ENCODE measurements around the gene MAST4.

Gene MAST4

DNA sequence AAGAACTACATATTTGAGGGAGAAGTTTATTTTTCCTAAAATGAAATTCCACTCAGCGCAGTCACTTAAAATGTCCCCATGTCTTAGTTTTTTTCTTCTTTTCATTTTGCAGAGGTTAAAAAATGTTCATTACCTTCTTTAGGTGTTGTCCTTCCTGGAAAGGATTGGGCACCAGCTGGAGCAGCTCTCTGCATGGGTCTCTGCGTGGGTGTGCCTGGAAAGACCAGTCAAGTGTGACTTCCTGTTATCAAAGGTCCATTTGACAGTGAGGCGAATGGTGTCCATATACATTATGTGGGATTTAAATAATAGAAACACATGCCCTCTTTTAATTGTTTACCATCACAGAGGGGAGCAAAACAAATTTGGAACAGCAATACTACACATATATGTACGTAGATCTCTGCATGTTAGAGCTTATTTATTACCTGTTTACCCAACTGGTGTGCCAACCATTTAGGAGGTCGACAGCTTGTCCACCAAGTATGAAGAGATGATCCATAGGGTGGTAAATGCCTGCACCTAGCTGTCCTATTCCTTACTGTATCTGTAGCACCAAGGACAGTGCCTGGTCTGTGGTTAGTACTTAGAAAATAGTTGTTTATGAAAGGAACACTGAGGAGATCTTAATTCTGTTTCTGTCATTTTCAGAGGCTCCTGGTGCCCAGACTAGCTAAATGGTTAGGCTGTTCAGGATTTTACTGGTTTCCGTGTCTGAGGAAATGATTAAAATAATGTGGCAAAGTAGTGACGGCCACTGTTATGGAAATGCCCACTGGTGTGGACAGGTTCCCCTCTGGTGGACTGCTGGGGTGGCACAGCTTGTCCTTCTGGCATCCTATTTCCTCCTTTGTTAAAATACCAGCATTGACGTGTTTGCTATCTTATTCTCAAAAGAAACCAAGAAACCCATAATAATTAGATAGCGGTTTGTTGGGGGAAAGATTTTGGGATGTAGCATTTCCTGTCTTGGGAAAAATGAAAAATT is 200.4 kb downstream of the MAST4 start:
- no peak for DNase-seq (ENCODE audit: extremely low read depth, insufficient read length)
- Histone ChIP-seq H3K4me3 (replicated peaks; ENCODE audit: low read depth, low read length) (no peak overlapping the region), H3K27me3 (replicated peaks; ENCODE audit: control insufficient read depth, insufficient read depth, low read length) (no peaks in the 10 kb centered on the region; the same call in 1 of the 2 replicates), H3K36me3 (ENCODE audit: control insufficient read depth, insufficient read depth, low read length) (no peaks in the 10 kb centered on the region)
- TF ChIP-seq CTCF (IDR thresholded peaks at IDR 0.05; ENCODE audit: insufficient read depth, low read length, poor library complexity, severe bottlenecking), result no peak

DNA sequence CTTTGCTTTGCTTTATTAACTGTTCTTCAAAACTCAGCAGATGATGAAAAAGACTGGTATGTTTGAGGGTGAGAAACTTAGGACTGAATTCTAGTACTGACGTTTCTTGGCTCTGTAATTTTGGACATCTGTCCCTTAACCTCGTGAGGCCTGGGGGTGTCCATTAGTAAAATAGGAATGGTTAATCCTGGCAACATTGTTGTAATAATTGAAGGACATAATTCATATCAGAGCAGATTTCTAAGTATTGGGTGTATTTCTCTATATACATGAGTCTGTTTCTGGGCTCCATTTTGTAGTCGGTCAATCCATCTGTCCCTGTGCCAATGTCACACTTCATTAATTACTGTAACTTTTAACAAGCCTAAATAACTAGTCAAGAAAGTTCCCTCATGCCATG is 206.7 kb downstream of the MAST4 start:
- TF ChIP-seq CTCF (IDR thresholded peaks at IDR 0.05; ENCODE audit: insufficient read depth, low read length, poor library complexity, severe bottlenecking), result no peak
- Histone ChIP-seq H3K4me3 (replicated peaks; ENCODE audit: low read depth, low read length) (no peak overlapping the region), H3K27me3 (replicated peaks; ENCODE audit: control insufficient read depth, insufficient read depth, low read length) (no peaks in the 10 kb centered on the region; the same call in 1 of the 2 replicates), H3K36me3 (ENCODE audit: control insufficient read depth, insufficient read depth, low read length) (no peaks in the 10 kb centered on the region)
- DNase-seq (ENCODE audit: extremely low read depth, insufficient read length), result no peak

DNA sequence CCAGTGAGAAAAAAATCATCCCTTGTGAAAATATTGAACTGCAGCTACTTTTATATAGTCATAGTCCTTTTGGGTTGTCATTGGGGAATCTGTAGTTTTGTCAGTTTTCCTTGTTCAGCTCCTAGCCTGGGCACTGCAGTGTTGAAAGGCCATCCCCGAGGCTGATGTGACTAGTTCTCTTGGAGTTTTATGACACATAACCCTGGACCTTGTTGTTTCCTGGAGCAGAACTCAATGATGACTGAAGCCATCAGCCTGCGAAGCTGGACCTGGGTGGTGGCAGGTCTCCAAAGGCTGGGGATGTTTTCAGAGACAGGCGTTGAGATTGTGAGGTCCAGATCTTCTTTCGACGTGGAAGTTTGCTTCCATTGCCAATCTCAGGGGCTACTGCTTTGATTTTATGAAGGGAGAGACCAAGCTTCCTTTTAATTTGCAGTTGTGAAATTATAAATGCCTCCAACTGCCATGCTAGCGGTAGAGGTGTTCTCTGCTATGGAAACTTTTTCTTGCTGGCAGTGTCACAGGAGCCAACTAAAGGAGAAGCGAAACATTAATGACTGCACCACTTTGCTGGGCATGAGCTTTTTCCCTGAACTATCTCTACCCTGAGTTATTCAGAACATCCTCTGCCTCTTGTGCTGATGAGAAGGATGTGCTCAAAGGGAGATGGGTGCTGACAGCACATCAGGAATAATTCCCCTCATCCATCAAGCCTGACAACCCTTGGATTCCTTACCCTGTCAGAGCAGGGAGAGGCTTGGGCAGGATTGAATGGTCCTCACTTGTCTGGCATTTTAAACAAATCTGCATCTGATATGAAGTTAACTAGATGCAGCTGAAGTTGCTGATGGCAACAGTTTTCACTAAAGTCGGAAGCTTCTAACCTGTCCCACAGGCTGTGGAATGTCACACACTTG is 209.6 kb downstream of the MAST4 start:
- no peaks in the 10 kb centered on the region; the same call in 1 of the 2 replicates for H3K27me3 ChIP-seq (replicated peaks; ENCODE audit: control insufficient read depth, insufficient read depth, low read length)
- no peak overlapping the region for H3K4me3 ChIP-seq (replicated peaks; ENCODE audit: low read depth, low read length)
- DNase-seq (ENCODE audit: extremely low read depth, insufficient read length), result no peak
- TF ChIP-seq CTCF (IDR thresholded peaks at IDR 0.05; ENCODE audit: insufficient read depth, low read length, poor library complexity, severe bottlenecking), result no peak
- no peaks in the 10 kb centered on the region for H3K36me3 ChIP-seq (ENCODE audit: control insufficient read depth, insufficient read depth, low read length)

- Histone ChIP-seq H3K4me3 (replicated peaks; ENCODE audit: low read depth, low read length) (no peak overlapping the region), H3K27me3 (replicated peaks; ENCODE audit: control insufficient read depth, insufficient read depth, low read length) (no peaks in the 10 kb centered on the region; the same call in 1 of the 2 replicates), H3K36me3 (ENCODE audit: control insufficient read depth, insufficient read depth, low read length) (no peaks in the 10 kb centered on the region)
- no peak for TF ChIP-seq CTCF (IDR thresholded peaks at IDR 0.05; ENCODE audit: insufficient read depth, low read length, poor library complexity, severe bottlenecking)
- DNase-seq (ENCODE audit: extremely low read depth, insufficient read length), result no peak
These were observed 211.6 kb downstream of the MAST4 start for GRCh38 chr5:66807743-66808142.

- H3K27me3 ChIP-seq (replicated peaks; ENCODE audit: control insufficient read depth, insufficient read depth, low read length), result no peaks in the 10 kb centered on the region; the same call in 1 of the 2 replicates
- DNase-seq (ENCODE audit: extremely low read depth, insufficient read length), result no peak
- H3K36me3 ChIP-seq (ENCODE audit: control insufficient read depth, insufficient read depth, low read length), result no peaks in the 10 kb centered on the region
- no peak overlapping the region for H3K4me3 ChIP-seq (replicated peaks; ENCODE audit: low read depth, low read length)
- TF ChIP-seq CTCF (IDR thresholded peaks at IDR 0.05; ENCODE audit: insufficient read depth, low read length, poor library complexity, severe bottlenecking), result no peak
These were observed 212.5 kb downstream of the MAST4 start for GRCh38 chr5:66808663-66809062.

All from GM06990 (cell line).